RWPE2 (cell line): Measurements from ENCODE around the gene DSCAM.

ENCODE experiments used
- ATAC-seq: fragments of 200-7000 bp; cut with Tn5 transposase; 3 replicates; pipeline ENCODE4 v1.9.1; 2021; ENCODE audit warnings: low read depth
- DNase-seq: peaks from one replicate; pipeline ENCODE4 v3.0.0-alpha.2; 2020; ENCODE audit warnings: low spot score
- H3K27ac ChIP-seq: fragments of 450-650 bp; 2 replicates; pipeline ENCODE4 v1.5.1; 2017; ENCODE audit warnings: mild to moderate bottlenecking; ENCODE audit not compliant: poor library complexity, severe bottlenecking
- H3K27me3 ChIP-seq: fragments of 250-450 bp; sonication (Bioruptor Pico); 2 replicates; pipeline ENCODE4 v1.5.1; 2021; ENCODE audit warnings: mild to moderate bottlenecking, moderate library complexity; ENCODE audit not compliant: insufficient read depth, poor library complexity, severe bottlenecking
- H3K36me3 ChIP-seq: fragments of 250-450 bp; sonication (Bioruptor Pico); 2 replicates; pipeline ENCODE4 v1.5.1; 2020; ENCODE audit warnings: low read depth, mild to moderate bottlenecking, moderate library complexity
- H3K4me1 ChIP-seq: fragments of 250-450 bp; sonication (Bioruptor Pico); 2 replicates; pipeline ENCODE4 v1.5.1; 2021; ENCODE audit warnings: mild to moderate bottlenecking, moderate library complexity; ENCODE audit not compliant: insufficient read depth, poor library complexity, severe bottlenecking
- H3K4me3 ChIP-seq: fragments of 250-450 bp; sonication (Bioruptor Pico); 2 replicates; pipeline ENCODE4 v1.5.1; 2021; ENCODE audit warnings: mild to moderate bottlenecking, moderate library complexity; ENCODE audit not compliant: severe bottlenecking
- H3K9me3 ChIP-seq: fragments of 250-450 bp; sonication (Bioruptor Pico); 2 replicates; pipeline ENCODE4 v1.5.1; 2021; ENCODE audit warnings: mild to moderate bottlenecking, moderate library complexity; ENCODE audit not compliant: severe bottlenecking
- CTCF ChIP-seq: fragments of 450-650 bp; IDR thresholded peaks from one replicate; pipeline ENCODE4 v1.5.1; 2017; ENCODE audit warnings: mild to moderate bottlenecking, moderate library complexity; ENCODE audit not compliant: poor library complexity, severe bottlenecking

Gene DSCAM

GRCh38 chr21:40060083-40060677 is 786.8 kb downstream of the DSCAM start:
- DNase-seq (no peak), ATAC-seq (no peak)
- Histone ChIP-seq H3K4me1 (no peaks in the 10 kb centered on the region), H3K27me3 (peaks cover 6% of the 10 kb centered on the region), H3K9me3 (no peaks in the 10 kb centered on the region), H3K4me3 (no peak overlapping the region), H3K36me3 (no peaks in the 10 kb centered on the region), H3K27ac (no peak overlapping the region)
- TF ChIP-seq CTCF, result no peak

DNA sequence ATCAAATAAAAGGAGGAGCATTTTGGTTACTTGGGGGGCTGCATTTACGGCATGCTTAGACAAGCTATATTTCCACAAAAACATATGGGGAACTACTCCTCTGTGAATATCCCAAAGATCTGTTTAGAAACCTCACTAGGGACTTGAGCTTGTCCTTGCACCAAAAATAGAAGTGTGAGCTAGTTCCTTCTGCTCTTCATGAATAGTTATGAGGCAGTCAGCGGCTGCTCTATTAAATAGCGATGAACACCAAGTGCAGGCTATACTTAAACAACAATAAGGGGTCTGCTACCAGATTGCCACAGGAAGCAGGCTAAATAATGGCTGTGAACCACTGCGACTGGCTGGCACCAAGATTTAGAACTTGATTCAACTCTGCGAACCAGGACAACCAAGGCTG is 789.6 kb downstream of the DSCAM start:
- Histone ChIP-seq H3K9me3 (no peaks in the 10 kb centered on the region), H3K36me3 (no peaks in the 10 kb centered on the region), H3K4me1 (no peaks in the 10 kb centered on the region), H3K27ac (no peak overlapping the region), H3K4me3 (no peak overlapping the region), H3K27me3 (peaks cover 4% of the 10 kb centered on the region)
- DNase-seq, result no peak
- TF ChIP-seq CTCF, result no peak
- ATAC-seq, result no peak

DNA sequence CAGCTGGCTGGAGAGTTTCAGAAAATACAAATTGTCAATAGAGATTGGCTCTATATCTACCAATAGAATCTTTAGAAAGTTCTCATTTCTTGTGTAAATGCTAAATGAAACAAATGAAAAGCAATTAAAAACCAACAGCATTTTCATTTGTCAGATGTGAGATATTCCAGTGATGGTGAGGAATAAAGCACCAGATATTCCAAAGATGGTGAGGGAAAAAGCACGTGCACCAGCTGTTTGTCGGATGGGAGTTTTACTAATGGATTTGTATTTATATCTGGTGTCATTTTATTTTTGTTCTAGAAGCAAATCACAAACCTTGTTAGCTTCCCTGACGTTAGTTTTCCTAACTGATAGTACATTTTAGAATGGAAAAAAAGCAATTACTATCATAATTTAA is 790.9 kb downstream of the DSCAM start:
- H3K9me3 ChIP-seq, result no peaks in the 10 kb centered on the region
- no peak for ATAC-seq
- H3K4me1 ChIP-seq, result no peaks in the 10 kb centered on the region
- H3K36me3 ChIP-seq, result no peaks in the 10 kb centered on the region
- H3K4me3 ChIP-seq, result no peak overlapping the region
- no peak for DNase-seq
- no peak overlapping the region for H3K27ac ChIP-seq
- H3K27me3 ChIP-seq, result no peaks in the 10 kb centered on the region
- TF ChIP-seq CTCF, result no peak

DNA sequence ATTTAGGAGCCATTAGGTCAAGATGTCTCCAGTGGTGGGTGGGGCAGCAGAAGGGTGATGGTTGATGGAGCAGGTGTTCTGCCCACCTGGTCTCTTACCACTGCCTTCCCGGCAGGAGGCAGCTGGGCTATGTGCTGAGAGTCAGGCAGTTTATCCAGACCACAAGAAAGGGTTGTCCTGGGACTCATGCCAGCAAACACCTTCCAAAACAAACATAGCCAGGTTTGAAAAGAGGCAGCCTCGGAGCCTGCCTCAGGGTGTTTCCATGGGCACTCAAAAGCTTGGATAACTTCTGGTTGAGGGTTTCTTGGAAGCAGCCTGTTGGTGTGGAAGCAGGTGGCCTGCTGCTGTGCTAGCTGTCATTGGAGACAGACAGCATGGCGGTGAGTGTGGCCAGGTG is 792.6 kb downstream of the DSCAM start:
- no peaks in the 10 kb centered on the region for H3K9me3 ChIP-seq
- H3K4me3 ChIP-seq, result no peak overlapping the region
- H3K27ac ChIP-seq, result no peak overlapping the region
- no peak for TF ChIP-seq CTCF
- no peaks in the 10 kb centered on the region for H3K4me1 ChIP-seq
- DNase-seq (no peak), ATAC-seq (peak; percentile 78)
- no peaks in the 10 kb centered on the region for H3K27me3 ChIP-seq
- no peaks in the 10 kb centered on the region for H3K36me3 ChIP-seq

DNA sequence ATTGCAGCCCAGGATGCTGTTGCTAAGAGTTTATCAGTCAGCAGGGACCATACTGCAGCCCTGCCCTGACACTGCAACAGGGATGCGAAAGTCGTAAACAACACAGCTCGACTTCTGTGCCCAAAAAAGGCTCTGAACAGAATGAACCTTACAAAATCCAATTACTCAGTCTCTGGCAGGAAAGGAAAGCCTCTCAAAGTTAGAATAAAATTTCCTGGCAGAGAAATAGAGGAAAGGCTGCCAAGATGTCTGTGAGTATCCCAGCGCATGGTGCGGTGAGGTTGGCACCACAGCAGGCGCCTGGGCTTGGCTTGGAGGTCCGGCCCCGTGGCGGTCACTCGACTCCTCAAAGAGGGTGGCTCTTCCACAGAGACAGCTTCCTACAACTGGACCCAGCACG is 794.0 kb downstream of the DSCAM start:
- Histone ChIP-seq H3K9me3 (no peaks in the 10 kb centered on the region), H3K4me1 (no peaks in the 10 kb centered on the region), H3K4me3 (no peak overlapping the region), H3K27ac (no peak overlapping the region), H3K36me3 (no peaks in the 10 kb centered on the region), H3K27me3 (no peaks in the 10 kb centered on the region)
- TF ChIP-seq CTCF, result no peak
- no peak for ATAC-seq
- DNase-seq, result no peak
